Measurements from ENCODE around the gene OR5K4.

GRCh38 chr3:98372445-98372844 is 18.8 kb downstream of the OR5K4 start:
- no peak for TF ChIP-seq HDAC2 (IDR thresholded peaks at IDR 0.05; ENCODE audit: borderline replicate concordance in 1 of 2, low read depth in 2 of 2, low read length in 2 of 2)
- no peak for TF ChIP-seq CTCF (IDR thresholded peaks at IDR 0.05; ENCODE audit: control extremely low read depth in 1 of 3, insufficient read depth in 1 of 3, low read depth in 1 of 3, low read length in 3 of 3)
- no peak for TF ChIP-seq TEAD4 (IDR thresholded peaks at IDR 0.05; ENCODE audit: low read depth, low read length)
- TF ChIP-seq EZH2 (IDR thresholded peaks at IDR 0.05; ENCODE audit: low read depth, low read length, severe bottlenecking), result no peak
- no peak for TF ChIP-seq BRCA1 (IDR thresholded peaks at IDR 0.05; ENCODE audit: low read depth, low read length)
- TF ChIP-seq POLR2AphosphoS5 (IDR thresholded peaks at IDR 0.05; ENCODE audit: low read depth, low read length), result no peak

All from H1 (cell line).